ENCODE measurements around the gene PITPNM1.
"Not testable (repeated sequence)": the region's sequence is repeated elsewhere in the genome, so short reads cannot be mapped to it uniquely, and the experiment has no call there.

The PITPNM1 gene

GRCh38 chr11:67516806-67517205 is 11.6 kb upstream of the PITPNM1 start:
- TF ChIP-seq CTCF (IDR thresholded peaks at IDR 0.05; ENCODE audit: low read depth, low read length), result no peak

GRCh38 chr11:67514116-67514515 is 9.0 kb upstream of the PITPNM1 start:
- DNase-seq (ENCODE audit: extremely low read depth, low read depth), result no peak
- TF ChIP-seq CTCF (IDR thresholded peaks at IDR 0.05; ENCODE audit: low read depth, low read length), result no peak

More at GRCh38 chr11:67516806-67517205, 11.6 kb upstream of the PITPNM1 start:
- DNase-seq (ENCODE audit: extremely low read depth, low read depth), result no peak

- not testable (repeated sequence) for DNase-seq (ENCODE audit: extremely low read depth, low read depth)
These were observed 6.4 kb upstream of the PITPNM1 start for GRCh38 chr11:67511558-67511957.

- DNase-seq (ENCODE audit: extremely low read depth, low read depth), result no peak
- no peak for TF ChIP-seq CTCF (IDR thresholded peaks at IDR 0.05; ENCODE audit: low read depth, low read length)
These were observed 4.8 kb upstream of the PITPNM1 start for GRCh38 chr11:67510023-67510345.

- TF ChIP-seq CTCF (IDR thresholded peaks at IDR 0.05; ENCODE audit: low read depth, low read length), result no peak
- peak; percentile 92 for DNase-seq (ENCODE audit: extremely low read depth, low read depth)
These were observed 3.4 kb upstream of the PITPNM1 start for GRCh38 chr11:67508486-67509121.

- TF ChIP-seq CTCF (IDR thresholded peaks at IDR 0.05; ENCODE audit: low read depth, low read length), result no peak
These were observed 2.8 kb upstream of the PITPNM1 start, which contains the start of gene CDK2AP2 for GRCh38 chr11:67507864-67508485. CDK2AP2 (minus strand) TSS chr11:67508162; CDS start chr11:67508082, 80 bp downstream.

GRCh38 chr11:67507242-67507863 is 2.2 kb upstream of the PITPNM1 start:
- DNase-seq (ENCODE audit: extremely low read depth, low read depth), result no peak
- TF ChIP-seq CTCF (IDR thresholded peaks at IDR 0.05; ENCODE audit: low read depth, low read length), result no peak

More at GRCh38 chr11:67507864-67508485, 2.8 kb upstream of the PITPNM1 start, which contains the start of gene CDK2AP2:
- DNase-seq (ENCODE audit: extremely low read depth, low read depth), result peak; percentile 99

All from AG09319 (cell line).